ENCODE results near the gene FMOD.
"Not testable (repeated sequence)": the region's sequence is repeated elsewhere in the genome, so short reads cannot be mapped to it uniquely, and the experiment has no call there.

Gene FMOD

DNA sequence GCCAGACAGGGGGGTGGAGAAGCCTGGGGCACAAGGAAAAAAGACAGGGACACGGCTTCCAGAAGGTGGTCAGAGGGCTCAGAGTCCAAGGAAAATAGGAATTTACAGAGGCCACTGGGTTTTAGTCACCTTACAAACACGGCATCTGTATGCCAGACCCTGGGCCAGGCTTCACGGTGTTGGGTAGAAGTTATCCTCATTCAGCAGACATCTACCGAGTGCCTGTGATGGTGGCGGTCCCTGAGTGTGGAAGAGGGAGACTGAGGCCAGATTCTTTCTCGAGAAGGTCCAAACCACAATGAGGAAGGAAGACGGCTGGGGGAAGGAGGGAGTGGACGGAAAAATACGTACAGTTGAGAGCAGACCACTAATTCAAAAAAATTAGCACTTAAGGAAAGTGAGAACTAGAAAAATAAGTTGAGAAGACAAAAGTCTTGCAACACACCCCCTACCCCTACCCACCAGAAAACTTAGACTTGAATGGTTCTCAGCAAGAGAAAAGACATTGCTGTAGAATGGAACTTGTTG, 46.5 kb downstream of the FMOD start:
- Histone ChIP-seq H2AFZ (ENCODE audit: low read depth, low read length) (peak overlapping the region; percentile 12), H3K36me3 (ENCODE audit: insufficient read depth, low read length) (peaks cover 6% of the 10 kb centered on the region), H3K4me3 (ENCODE audit: low read length) (peak overlapping the region; percentile 48), H3K9me3 (ENCODE audit: low read length) (peaks cover 2% of the 10 kb centered on the region), H3K4me1 (ENCODE audit: insufficient read depth, low read length) (peaks cover 39% of the 10 kb centered on the region), H3K27me3 (ENCODE audit: insufficient read depth, low read length) (peaks cover 26% of the 10 kb centered on the region)

DNA sequence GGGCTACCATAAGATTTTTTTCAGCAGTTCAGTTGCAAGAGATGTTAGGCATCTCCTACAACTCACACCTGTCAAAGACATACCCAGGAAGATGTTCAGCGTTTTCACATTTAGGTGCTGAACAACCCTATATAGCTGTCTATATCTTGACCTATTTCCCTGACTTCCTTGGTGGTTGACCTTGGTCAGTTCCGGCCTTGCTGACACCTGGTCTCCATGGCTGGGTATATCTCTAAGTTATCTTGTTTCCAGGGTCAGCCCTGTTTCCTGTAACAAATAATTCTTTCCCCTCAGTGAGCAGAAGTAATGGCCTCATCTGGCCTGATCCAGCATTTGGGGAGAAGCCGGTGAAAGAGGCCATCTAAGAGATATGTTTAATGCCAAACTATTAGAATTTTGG, 48.0 kb downstream of the FMOD start:
- Histone ChIP-seq H3K36me3 (ENCODE audit: insufficient read depth, low read length) (peaks cover 5% of the 10 kb centered on the region), H3K4me1 (ENCODE audit: insufficient read depth, low read length) (peaks cover 25% of the 10 kb centered on the region), H2AFZ (ENCODE audit: low read depth, low read length) (no peak overlapping the region), H3K9me3 (ENCODE audit: low read length) (peaks cover 2% of the 10 kb centered on the region), H3K27me3 (ENCODE audit: insufficient read depth, low read length) (peaks cover 31% of the 10 kb centered on the region), H3K4me3 (ENCODE audit: low read length) (no peak overlapping the region)

DNA sequence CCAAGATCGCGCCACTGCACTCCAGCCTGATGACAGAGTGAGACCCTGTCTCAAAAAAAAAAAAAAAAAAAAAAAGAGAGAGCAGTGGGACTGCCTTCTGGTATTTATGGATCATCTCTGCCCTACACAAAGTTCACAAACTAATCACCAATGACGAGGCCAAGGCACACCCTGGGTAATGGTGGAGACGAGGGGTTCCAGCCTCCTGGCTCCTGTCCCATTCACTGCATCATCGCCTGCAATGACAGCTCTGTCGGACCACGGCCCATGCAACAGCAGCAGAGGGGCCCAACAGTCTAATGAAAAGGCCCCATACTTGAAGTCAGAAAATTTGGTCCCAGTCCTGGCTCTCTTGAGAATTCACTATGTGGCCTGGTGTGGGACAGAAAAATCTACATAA, 48.5 kb downstream of the FMOD start:
- peaks cover 4% of the 10 kb centered on the region for H3K36me3 ChIP-seq (ENCODE audit: insufficient read depth, low read length)
- H3K27me3 ChIP-seq (ENCODE audit: insufficient read depth, low read length): peaks cover 31% of the 10 kb centered on the region

DNA sequence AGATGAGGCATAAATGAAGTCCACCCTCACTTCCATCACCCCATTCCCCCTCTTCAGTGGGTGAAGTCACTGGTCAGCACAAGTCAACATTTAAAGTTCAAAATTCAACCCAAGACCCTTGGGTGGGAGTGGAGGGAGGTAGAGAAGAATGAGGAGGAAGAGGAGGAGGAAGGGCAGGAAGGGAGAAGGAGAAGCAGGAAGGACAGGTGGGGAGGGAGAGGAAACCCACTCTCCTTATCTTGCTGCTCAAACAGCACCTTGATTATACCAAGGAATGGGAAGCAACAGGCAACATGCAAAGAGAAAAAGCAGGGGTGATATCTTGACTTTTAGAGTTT, 49.6 kb downstream of the FMOD start:
- Histone ChIP-seq H3K27me3 (ENCODE audit: insufficient read depth, low read length) (peaks cover 36% of the 10 kb centered on the region), H3K36me3 (ENCODE audit: insufficient read depth, low read length) (no peaks in the 10 kb centered on the region), H3K4me1 (ENCODE audit: insufficient read depth, low read length) (peaks cover 9% of the 10 kb centered on the region), H2AFZ (ENCODE audit: low read depth, low read length) (no peak overlapping the region), H3K4me3 (ENCODE audit: low read length) (no peak overlapping the region), H3K9me3 (ENCODE audit: low read length) (peaks cover 2% of the 10 kb centered on the region)

More for the DNA sequence above, 48.5 kb downstream of the FMOD start:
- Histone ChIP-seq H2AFZ (ENCODE audit: low read depth, low read length) (no peak overlapping the region), H3K4me1 (ENCODE audit: insufficient read depth, low read length) (peaks cover 20% of the 10 kb centered on the region), H3K4me3 (ENCODE audit: low read length) (no peak overlapping the region), H3K9me3 (ENCODE audit: low read length) (peaks cover 2% of the 10 kb centered on the region)

GRCh38 chr1:203300441-203301330, 50.2 kb downstream of the FMOD start:
- H3K4me1 ChIP-seq (ENCODE audit: insufficient read depth, low read length): peaks cover 5% of the 10 kb centered on the region
- no peak overlapping the region for H2AFZ ChIP-seq (ENCODE audit: low read depth, low read length)
- peaks cover 2% of the 10 kb centered on the region for H3K9me3 ChIP-seq (ENCODE audit: low read length)
- H3K36me3 ChIP-seq (ENCODE audit: insufficient read depth, low read length): no peaks in the 10 kb centered on the region
- H3K27me3 ChIP-seq (ENCODE audit: insufficient read depth, low read length): peaks cover 36% of the 10 kb centered on the region
- no peak overlapping the region for H3K4me3 ChIP-seq (ENCODE audit: low read length)

GRCh38 chr1:203299719-203300429, 51.0 kb downstream of the FMOD start:
- H3K4me1 ChIP-seq (ENCODE audit: insufficient read depth, low read length); H3K4me3 ChIP-seq (ENCODE audit: low read length); H3K36me3 ChIP-seq (ENCODE audit: insufficient read depth, low read length); H3K9me3 ChIP-seq (ENCODE audit: low read length); H2AFZ ChIP-seq (ENCODE audit: low read depth, low read length): not testable (repeated sequence)
- peaks cover 39% of the 10 kb centered on the region for H3K27me3 ChIP-seq (ENCODE audit: insufficient read depth, low read length)

DNA sequence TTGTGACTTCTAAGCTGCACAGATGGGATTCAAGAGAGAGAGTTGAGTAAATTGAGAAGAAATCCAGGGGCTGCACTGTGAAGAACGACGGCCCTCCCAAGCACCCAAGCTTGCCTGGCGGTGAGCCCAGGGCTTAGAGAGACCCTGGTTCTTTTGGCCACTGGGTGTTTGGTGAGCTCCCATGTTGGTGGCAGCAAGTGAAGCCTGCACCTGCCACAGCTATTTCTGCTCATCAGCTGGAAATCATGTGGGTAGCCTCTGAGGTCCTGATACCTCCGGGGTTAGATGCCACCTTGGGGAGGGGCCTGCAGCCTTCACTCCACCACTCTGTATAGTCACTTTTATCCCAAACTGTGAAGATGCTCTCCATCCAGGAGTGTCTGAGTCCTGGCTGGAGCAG, 51.8 kb downstream of the FMOD start:
- Histone ChIP-seq H3K4me1 (ENCODE audit: insufficient read depth, low read length) (no peaks in the 10 kb centered on the region), H3K9me3 (ENCODE audit: low read length) (peaks cover 2% of the 10 kb centered on the region), H3K4me3 (ENCODE audit: low read length) (no peak overlapping the region), H3K27me3 (ENCODE audit: insufficient read depth, low read length) (peaks cover 38% of the 10 kb centered on the region), H3K36me3 (ENCODE audit: insufficient read depth, low read length) (no peaks in the 10 kb centered on the region), H2AFZ (ENCODE audit: low read depth, low read length) (no peak overlapping the region)

DNA sequence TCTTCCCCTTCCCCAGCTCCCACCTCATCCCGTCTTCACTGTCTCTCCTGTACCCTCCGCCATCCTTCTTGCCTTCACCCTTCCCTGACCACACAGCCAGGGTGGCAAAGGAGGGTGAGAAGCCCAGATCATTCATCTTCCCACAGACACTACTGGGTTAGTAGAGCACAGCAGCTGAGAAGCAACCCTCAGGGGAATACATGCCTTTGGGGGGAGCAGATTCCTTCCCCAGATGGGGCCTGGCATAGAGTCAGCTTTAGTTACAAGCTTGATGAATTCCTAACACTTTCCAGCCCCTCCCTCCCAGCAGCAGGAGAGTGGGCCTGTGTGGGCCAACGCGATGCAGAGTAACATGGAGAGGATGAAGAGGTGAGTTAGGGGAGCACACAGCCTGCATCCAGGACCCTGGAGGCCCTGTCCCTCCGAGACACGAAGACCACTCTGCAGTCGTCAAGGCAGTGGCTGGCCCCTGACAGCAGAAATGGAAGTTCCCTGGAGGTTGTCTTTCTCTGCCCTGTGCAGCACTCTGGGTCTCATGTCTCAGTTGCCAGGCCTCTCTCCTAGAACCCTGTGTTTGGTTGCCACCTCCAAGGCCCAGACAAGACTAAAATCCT, 54.4 kb downstream of the FMOD start:
- Histone ChIP-seq H3K36me3 (ENCODE audit: insufficient read depth, low read length) (no peaks in the 10 kb centered on the region), H3K4me1 (ENCODE audit: insufficient read depth, low read length) (no peaks in the 10 kb centered on the region), H2AFZ (ENCODE audit: low read depth, low read length) (no peak overlapping the region), H3K27me3 (ENCODE audit: insufficient read depth, low read length) (peaks cover 29% of the 10 kb centered on the region), H3K9me3 (ENCODE audit: low read length) (peaks cover 2% of the 10 kb centered on the region), H3K4me3 (ENCODE audit: low read length) (no peak overlapping the region)

DNA sequence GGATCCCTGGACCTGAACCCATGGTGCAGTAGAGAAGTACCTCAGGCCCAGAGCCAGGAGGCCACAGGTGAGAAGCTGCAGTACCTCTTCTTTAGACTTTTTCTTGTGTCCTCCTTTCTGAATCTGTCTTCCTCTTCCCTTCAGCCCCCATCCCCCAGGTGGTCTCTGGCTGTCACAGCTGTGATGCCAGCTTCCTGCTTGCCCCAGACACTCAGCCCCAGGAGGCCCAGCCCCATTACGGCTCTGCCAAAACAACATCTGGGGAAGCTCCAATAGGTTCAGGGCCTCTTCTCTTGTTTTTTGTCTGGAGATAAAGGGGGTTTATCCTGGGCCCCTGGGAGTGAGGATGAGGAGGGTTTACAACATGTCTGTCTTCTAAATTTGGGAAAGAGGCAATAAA, 55.1 kb downstream of the FMOD start:
- Histone ChIP-seq H3K9me3 (ENCODE audit: low read length) (no peaks in the 10 kb centered on the region), H3K4me1 (ENCODE audit: insufficient read depth, low read length) (peaks cover 5% of the 10 kb centered on the region), H3K27me3 (ENCODE audit: insufficient read depth, low read length) (peaks cover 22% of the 10 kb centered on the region), H3K4me3 (ENCODE audit: low read length) (no peak overlapping the region), H3K36me3 (ENCODE audit: insufficient read depth, low read length) (no peaks in the 10 kb centered on the region), H2AFZ (ENCODE audit: low read depth, low read length) (no peak overlapping the region)

- Histone ChIP-seq H3K36me3 (ENCODE audit: insufficient read depth, low read length) (no peaks in the 10 kb centered on the region), H3K4me1 (ENCODE audit: insufficient read depth, low read length) (peaks cover 35% of the 10 kb centered on the region), H3K9me3 (ENCODE audit: low read length) (no peaks in the 10 kb centered on the region), H3K4me3 (ENCODE audit: low read length) (no peak overlapping the region), H3K27me3 (ENCODE audit: insufficient read depth, low read length) (peaks cover 3% of the 10 kb centered on the region), H2AFZ (ENCODE audit: low read depth, low read length) (no peak overlapping the region)
Measured at GRCh38 chr1:203291201-203292096, 59.5 kb downstream of the FMOD start.

Data from neuron (in vitro differentiated cells).